HG03439 (cell line): ENCODE measurements around the gene SMIM9.
"Not testable (repeated sequence)": the region's sequence is repeated elsewhere in the genome, so short reads cannot be mapped to it uniquely, and the experiment has no call there.

Experiments
- ATAC-seq: cut with Tn5 transposase; IDR thresholded peaks from one replicate; pipeline ENCODE4 v1.9.1; 2021; ENCODE audit warnings: mild to moderate bottlenecking, moderate library complexity; ENCODE audit not compliant: unreplicated experiment

SMIM9 gene

DNA sequence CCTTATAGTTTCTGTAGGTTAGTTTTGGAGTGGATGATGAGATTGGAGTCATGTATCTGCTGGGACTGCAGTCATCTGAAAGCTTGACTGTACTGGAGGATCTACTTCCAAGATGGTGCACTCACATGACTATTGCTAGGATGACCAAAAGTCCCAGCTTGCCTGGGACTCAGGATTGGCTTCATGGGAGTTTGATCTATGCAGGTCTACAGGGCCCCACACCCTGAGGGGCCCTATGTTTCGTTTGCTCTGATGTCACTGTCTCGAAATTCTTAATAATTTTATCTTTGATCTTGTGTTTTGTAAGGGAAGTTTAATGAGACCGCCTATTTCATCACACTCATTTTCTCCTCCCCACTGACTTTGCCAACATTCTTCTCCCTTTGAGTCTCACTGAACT is at the start of gene SMIM9:
Gene SMIM9, minus strand, starts transcription at position 101 of the 400 bp plus-strand sequence. CDS start 3,806 bp downstream, outside the sequence.
- no peak for ATAC-seq

DNA sequence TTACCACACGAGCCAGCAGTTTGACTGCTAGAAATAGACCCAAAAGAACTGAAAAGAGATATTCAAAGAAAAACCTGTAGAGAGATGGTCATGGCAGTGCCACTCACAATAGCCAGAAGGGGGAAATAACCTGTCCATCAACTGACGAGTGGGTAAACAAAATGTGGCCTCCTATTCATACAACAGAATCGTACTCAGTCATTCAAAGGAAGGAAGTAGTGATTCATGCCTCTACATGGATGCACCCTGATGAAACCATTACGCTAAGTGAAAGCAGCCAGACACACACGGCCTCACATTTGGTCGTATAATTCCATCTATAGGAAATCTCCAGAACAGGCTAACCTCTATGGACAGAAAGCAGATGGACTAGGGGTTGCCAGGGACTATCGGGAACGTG is 49.6 kb upstream of the SMIM9 start:
- ATAC-seq = not testable (repeated sequence)

DNA sequence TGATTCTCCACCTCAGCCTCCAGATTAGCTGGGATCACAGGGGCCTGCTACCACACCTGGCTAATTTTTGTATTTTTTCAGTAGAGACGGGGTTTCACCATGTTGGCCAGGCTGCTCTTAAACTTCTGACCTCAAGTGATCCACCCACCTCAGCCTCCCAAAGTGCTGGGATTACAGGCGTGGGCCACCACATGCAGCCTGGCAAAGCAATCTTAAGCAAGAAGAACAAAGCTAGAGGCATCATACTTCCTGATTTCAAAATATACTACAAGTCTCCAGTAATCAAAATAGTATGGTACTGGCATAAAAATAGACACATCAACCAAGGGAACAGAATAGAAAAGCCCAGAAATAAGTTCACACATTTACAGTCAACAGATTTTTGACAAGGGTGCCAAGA is 38.9 kb upstream of the SMIM9 start:
- no peak for ATAC-seq

DNA sequence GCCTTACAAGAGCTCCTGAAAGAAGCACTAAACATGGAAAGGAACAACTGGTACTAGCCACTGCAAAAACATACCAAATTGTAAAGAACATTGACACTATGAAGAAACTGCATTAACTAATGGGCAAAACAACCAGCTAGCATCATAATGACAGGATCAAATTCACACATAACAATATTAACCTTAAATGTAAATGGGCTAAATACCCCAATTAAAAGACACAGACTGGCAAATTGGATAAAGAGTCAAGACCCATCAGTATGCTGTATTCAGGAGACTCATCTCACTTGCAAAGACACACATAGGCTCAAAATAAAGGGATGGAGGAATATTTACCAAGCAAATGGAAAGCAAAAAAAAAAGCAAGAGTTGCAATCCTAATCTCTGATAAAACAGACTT is 34.1 kb upstream of the SMIM9 start:
- not testable (repeated sequence) for ATAC-seq

DNA sequence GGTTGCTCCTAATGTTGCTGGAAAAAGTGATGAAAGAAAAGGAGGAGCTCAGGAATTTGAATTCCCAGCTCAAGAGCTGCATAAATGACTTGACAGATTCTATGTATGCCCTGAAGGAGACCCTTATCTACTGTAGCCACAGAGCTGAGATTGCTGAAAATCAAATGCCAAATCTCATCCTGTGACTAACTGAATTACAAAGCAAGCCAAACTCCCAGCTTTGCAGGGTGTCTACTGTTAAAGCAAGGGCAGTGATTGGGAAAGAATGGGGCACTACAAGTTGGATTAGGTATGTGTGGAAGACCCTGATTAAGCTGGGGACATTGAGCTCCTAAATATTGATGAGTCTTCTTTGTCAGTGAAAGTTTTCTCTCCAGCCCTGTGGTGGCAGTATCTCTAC is 20.8 kb upstream of the SMIM9 start:
- ATAC-seq = no peak

DNA sequence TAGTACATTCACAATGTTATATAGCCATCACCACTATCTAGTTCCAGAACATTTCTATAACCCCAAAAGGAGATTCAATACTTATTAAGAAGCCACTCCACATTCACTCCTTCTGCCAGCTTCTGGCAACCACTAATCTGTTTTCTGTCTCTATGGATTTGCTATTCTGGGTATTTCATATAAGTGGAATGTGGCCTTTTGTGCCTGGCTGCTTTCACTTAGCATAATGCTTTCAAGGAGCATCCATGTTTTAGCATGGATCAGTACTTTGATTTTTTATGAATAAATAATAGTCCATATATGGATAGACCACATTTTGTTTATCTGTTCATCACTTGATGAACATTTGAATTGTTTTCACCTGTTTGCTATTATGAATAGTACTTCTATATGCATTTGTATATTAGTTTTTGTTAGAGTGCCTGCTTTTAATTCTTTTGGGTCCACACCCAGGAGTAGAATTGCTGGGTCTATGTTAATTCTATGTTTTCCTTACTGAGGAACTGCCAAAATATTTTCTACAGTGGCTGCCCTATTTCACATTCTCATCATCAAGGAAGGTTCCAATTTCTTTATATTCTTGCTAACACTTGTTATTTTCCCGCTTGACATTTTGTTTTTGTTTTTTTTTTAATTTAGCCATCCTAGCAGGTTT is 16.6 kb upstream of the SMIM9 start:
- no peak for ATAC-seq

DNA sequence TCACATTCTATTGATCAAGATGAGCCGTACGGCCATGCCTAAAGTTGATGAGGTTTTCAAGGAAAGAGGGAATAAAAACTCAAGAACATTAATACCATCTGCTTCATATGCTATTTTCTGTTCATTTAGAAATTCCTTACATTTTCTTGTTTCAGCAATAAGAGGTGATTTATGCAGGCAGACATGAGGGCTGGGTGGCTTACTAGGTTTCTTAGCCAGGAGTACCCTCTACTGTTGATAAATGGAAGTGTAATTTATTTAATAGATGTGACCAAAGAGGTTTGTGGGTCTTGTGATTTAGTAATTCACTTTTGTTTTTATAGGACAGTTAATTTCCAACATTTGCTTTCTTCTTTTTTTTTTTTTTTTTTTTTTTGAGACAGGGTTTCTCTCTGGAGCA is 6.4 kb upstream of the SMIM9 start:
- no peak for ATAC-seq

DNA sequence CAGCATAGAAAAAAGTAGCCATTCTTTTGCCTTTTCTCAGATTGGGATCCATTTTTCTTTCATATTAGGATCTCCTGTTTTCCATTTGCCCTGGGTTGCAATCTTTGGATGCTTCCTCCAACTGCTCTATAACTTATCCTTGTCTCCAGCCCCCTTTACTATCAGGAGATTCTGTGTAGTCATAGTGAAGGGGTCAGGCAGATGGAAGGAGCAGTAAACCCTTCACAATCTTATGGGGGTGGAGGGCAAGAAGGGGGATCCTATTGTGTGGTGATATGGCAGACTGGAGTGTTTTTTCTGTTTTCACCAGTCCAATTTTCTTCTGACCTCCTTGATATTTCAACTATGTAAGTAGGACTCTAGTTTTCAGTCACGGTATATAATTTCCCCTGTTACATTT is 1.7 kb upstream of the SMIM9 start:
- no peak for ATAC-seq

DNA sequence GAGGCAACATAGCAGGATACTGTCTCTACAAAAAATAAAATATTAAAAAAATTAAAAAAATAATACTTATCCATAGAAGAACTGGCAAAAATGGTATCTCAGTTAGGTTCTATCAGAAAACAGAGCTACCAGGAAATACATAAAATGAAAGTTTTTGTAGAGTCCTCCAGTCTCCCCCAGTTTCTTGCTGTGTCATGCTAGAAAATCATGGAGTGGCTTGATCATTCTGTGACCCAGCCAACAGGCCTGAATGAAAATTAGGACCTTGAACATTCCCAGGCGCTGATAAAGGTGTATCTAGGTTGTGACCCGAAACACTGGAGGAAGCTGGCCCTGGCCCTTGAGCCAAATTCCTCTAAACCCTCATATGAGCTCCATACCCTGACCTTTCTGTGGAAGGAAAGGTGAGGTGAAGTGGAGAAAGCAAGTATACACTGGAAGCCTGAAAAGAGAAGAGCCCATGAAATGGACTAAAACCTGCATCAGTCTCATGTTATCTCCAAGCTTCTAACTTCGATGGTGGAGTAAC is 652 bp downstream of the SMIM9 start:
- ATAC-seq = no peak

DNA sequence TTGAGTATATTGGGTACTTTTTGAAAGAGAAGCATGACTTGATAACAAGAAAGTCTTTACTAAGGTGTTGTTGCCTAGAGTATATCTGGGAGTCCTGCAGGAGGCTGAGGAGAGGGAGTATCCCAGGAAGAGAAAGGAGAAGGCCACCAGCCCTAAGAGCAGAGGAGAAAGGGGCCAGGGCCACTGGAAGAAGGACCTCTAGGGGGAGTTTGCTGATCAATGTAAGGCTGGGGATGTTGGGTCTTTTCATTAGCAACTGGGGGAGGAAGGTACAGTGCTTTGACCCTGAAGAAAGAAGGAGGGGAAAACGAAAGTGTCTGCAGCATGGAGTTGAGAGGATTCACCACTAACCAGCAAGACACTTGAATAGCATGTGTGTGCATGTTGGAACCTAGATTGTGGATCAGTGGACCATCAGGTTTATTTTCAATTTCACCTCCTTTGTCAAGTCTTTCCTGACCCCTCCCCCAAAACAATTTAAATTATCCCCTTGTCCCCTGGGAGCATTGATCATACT is 4.5 kb downstream of the SMIM9 start:
- ATAC-seq = no peak

DNA sequence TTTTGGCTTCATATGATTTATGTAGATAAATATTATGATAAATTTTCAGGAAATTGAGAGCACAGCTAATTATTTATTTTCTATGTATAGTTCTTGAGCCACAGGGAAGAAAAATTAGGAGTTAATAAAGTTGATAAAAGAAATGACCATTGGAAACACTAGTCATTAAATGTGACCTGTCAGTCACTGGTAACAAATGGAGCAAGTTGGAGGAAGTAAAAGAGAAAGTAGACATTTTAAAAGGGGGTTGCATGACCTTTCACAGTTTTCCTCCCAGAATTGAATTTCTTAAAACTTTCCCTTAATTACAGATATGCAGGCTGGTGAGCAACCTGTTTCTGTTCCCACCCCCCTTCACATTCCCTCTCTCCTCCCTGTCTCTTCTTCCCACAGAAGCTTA is 5.3 kb downstream of the SMIM9 start:
- ATAC-seq = no peak

DNA sequence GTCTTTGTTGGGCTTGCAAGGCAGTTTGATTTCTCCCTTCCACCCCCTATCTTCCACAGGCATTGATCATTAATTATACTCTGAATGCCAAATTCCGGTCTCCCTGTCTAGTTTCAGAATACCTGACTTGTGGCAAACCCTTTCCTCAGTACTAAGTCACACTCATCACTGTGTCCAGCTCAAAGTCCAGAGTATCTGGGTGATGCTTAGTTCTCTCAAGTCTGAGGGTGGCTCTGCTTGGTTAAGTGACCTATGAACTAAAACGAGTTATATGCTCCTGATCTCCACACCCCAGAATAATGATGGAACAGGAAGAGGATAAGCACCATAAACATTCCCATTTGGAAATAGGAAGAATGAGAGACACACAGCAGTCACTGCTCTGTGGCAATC is 6.5 kb downstream of the SMIM9 start:
- no peak for ATAC-seq

DNA sequence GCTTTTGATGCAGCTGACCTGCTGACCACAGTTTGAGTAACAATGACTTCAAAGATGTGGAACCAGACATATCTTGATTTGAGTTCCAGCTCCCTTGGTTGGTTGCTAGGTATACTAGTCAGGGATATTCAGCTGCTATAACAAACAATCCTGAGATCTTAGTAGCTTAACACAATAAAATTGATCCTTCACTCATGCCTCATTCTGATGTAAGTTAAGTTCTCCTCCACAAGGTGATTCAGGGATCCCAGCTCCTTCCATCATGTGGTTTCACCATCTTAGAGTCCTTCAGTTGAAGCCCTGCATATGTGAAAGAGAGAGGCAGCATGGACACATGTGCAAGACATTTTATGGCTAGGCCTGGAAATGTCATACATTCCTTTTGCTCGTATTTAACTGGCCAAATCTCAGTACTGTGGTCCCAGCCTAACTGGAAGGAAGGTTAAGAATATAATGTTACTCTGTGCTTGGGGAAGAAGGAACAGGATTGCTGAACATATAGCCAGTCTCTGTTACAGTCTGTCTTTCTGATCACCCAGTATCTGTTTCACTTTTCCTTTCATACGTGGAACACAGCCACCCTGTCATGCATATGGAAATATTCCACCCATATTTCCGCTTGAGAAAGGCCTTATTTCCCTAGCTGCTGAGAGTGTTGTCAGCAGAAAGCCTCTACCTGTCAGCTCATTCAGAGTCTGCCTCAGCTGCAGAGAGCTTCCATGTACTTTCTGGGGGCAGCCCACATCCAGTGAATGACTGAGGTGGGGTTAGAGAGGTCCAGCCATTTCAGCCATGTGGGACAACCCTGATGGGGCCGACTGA is 7.1 kb downstream of the SMIM9 start:
- ATAC-seq = peak; percentile 90

DNA sequence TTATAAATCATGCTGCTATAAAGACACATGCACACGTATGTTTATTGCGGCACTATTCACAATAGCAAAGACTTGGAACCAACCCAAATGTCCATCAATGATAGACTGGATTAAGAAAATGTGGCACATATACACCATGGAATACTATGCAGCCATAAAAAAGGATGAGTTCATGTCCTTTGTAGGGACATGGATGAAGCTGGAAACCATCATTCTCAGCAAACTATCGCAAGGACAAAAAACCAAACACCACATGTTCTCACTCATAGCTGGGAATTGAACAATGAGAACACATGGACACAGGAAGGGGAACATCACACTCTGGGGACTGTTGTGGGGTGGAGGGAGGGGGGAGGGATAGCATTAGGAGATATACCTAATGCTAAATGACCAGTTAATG is 8.9 kb downstream of the SMIM9 start:
- ATAC-seq = not testable (repeated sequence)

DNA sequence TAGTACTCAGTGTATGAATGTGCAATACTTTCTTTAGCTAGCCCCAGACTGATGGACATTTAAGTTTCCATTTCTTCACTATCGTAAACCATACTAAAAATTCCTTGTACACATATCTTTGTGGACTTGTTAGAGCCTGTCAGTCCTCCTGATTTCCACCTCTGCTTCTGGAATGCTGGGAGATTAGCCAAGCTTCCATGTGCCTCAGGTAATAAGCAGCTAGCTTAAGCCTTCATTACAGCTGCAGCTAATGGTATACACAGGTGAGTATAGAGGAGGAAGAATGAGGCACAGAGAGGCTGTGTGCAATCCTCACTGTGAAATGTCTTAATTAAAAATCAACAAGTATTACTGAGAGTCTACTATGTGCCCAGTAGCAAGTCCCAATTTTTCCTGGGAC is 9.8 kb downstream of the SMIM9 start:
- ATAC-seq = no peak

DNA sequence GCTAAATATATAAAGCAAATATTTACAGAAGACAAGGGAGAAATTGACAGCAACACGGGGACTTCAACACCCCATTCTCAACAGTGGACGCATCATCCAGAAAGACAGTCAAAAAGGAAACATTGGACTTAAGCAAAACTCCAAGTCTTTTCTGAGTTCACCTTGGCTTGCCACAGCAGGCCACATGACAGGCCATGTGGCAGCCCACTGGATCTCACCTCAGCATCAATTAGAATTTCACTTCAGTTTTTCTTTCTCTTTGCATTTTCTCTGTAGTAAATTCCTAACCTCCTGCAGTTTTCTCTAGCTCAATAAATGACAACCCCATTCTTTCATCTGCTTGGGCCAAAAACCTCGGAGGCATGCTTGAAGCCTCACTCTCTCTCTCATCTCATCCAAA is 12.4 kb downstream of the SMIM9 start:
- ATAC-seq = no peak

DNA sequence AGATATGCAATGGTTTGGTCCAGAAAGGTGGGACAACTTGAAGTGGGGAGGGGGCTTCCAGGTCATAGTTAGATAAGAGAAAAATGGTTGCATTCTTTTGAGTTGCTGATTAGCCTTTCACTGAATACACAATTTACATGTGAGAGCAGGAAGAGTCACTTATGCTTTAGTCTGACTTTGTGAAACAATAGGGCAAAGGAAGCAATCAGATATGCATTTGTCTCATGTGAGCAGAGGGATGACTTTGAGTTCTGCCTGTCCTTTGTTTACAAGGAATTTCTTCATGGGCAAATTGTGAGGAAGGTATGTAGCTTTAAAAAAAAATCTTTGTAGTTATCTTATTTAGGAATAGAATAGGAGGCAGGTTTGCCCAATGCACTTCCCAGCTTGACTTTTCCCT is 12.9 kb downstream of the SMIM9 start:
- ATAC-seq = no peak

DNA sequence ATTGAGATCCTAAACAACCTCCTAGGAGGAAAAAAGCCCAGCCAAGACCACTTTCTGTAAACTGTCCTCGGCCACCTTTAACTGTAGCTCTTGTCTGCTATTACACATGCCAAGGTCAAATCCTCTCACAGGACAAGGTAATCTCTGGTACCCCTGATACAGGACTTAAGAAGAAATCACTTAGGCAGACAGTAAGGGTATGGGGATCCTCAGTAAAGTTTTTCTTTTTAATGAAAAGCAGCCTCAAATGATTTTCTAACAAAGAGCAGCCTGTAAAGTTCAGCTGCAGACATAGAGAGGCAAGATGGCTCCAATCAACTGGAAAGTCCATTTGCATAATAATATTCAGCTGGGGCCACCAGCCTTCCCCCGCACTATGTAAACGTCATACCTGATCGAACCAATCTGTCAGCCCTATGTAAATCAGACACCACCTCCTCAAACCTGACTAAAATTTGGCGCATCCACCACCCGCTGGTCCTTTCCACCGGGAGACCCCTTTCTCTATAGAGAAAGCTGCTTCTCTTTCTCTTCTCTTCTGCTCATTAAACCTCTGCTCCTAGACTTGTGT is 14.6 kb downstream of the SMIM9 start:
- no peak for ATAC-seq

DNA sequence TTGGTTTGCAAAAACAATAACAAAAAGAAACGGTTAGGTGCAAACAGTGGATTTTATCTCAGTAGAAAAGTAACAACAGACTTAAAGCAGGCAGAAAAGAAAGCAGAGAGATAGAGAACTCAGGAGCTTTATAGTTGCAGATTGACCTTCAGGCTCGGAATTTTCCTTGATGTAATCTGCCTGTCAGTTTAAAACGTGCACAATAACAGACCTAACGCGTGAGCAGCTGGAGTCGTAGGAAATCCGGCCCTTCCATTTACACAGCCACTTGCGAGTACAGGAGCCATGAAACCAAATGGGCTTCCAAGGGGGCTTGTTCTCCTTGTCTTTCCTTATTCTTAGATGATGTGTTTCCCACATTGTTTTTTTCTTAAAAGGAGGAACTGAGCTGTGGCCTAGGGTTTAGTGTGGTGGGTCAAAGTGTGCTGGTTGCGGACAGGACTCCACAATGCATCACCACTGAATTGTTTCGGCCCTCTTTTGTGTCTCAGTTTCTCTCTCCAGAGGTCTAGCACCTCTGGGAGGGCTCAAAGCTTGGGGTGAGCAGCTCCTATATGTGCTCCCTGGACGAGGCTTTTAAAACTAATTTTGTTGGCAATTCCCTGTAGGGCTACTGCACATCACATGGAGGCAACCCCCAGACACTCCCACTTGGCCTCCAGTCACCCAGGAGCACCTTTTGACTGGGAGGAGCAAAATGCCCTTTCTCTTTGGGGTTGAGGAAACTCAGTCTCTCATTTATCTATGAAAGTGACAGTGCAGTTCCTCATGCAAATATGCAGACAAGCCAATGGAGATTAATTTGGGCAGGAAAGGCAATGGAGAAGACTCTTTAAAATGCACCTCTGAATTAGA is 15.3 kb downstream of the SMIM9 start:
- ATAC-seq = no peak

DNA sequence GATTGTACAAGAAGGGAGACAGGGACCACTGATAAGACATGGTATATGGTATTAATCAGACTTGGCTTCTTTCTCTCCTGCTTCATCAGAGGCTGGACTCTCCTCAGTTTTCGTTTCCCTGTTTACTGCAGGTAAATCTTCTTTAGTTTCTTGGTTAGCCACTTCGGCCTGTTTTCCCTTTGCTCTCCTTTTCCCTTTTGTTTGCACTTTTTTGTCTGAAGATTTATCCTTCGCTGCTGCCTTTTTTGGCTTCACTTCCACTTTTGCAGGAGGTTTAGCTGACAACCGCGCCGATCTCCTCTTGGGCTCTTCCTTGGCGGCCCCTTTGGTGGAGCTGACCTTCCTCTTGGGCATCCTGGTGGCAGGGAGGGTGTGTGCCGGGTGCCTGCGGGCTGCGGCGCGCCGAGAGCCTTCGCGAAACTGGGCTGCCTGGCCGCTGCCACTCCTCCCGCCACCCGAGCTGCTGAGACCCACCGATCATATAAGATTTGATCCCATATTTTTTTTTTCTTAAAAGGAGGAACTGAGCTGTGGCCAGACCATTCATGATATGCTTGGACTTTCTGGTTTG is 17.3 kb downstream of the SMIM9 start:
- not testable (repeated sequence) for ATAC-seq
